BLaER1 treated with 17β-estradiol and CSF1 and Interleukin-3, amounts not matched to agents 10 nM and 100 nM (cell line): ENCODE data around the gene SLC26A2.

Experiments used
- H3K27ac ChIP-seq, 11 experiments: shearing (Covaris generic); formaldehyde crosslinking; 2 replicates each; pipeline ENCODE4 v1.8.1; 2022
- H3K27me3 ChIP-seq, 11 experiments: shearing (Covaris generic); formaldehyde crosslinking; 2 replicates each; pipeline ENCODE4 v1.8.1; 2022
- H3K36me3 ChIP-seq, 11 experiments: shearing (Covaris generic); formaldehyde crosslinking; 2 replicates each; pipeline ENCODE4 v1.8.1; 2022
- H3K4me1 ChIP-seq, 10 experiments: shearing (Covaris generic); formaldehyde crosslinking; 2 replicates each; pipeline ENCODE4 v1.8.1; 2022
- H3K4me2 ChIP-seq, 11 experiments: shearing (Covaris generic); formaldehyde crosslinking; 2 replicates each; pipeline ENCODE4 v1.8.1; 2022
- H3K4me3 ChIP-seq, 10 experiments: shearing (Covaris generic); formaldehyde crosslinking; 2 replicates each; pipeline ENCODE4 v1.8.1; 2022
- H3K9ac ChIP-seq, 11 experiments: shearing (Covaris generic); formaldehyde crosslinking; 2 replicates each; pipeline ENCODE4 v1.8.1; 2022
- H3K9me3 ChIP-seq, 11 experiments: shearing (Covaris generic); formaldehyde crosslinking; replicated peaks in 1 of 11; 2 replicates each; pipeline ENCODE4 v1.8.1; 2022
- H4K20me1 ChIP-seq, 11 experiments: shearing (Covaris generic); formaldehyde crosslinking; 2 replicates each; pipeline ENCODE4 v1.8.1; 2022
- Cebpa-rat ChIP-seq, 11 experiments: shearing (Covaris generic); IDR thresholded peaks; 2 replicates each; pipeline ENCODE4 v1.8.1; 2022

SLC26A2 gene

DNA sequence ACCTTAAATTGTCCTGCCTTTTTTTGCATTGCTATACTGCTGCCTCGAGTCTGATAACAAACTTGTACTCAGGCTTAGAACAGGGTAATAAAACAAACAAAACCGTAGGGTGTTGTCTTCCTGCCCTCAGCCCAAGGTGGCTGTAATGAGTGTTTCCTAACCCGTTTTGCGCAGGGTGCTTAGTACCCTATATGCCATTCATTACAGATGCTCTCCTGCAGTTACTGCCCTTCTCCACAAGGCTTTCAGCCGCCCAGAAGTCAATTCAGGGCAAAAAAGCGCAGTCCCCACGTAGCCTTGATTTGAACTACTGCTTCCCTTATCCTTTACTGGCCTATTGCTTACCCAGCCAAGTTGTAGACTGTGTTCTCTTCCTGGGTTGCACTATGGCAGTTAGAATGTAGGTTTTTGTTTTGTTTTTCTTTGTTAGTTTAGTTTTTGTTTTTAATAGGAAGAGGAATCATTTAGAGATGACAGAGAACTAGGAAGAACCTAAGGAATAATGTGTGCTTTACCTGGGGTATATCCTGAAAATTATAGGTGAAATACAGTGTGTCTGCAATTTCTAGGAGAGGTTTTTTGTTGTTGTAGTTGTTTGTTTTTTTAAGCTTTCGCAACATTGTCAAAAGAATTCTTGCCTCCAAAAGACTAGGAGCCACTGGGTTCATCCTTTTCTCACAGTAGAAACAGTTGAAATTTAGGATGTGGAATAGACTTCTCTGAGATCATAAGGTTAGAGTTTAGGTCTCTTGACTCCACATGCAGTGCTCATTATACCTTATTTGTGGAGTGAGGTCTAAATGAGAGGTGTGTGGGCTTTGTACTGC lies 41.3 kb downstream of the SLC26A2 start:
- peak overlapping the region; percentile 92 to 100 (median 98); a peak in 21 of 22 replicates for H3K27ac ChIP-seq

DNA sequence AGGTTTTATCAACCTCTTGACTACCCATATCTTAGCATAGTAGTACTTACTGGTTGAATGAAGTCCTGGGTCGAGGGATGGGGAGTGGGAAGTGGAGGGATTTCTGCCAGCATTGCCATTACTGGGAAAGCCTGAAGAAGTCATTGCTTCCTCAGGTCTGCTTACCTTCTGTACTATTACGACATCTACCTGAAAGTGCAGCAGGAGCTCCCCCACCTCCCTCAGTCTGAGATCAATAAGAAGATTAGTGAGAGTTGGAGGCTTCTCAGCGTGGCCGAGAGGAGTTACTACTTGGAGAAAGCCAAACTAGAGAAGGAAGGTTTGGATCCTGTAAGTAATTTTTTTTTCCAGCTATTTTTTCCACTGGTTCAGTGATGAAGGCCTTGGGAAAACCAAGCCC lies 45.8 kb downstream of the SLC26A2 start:
- H4K20me1 ChIP-seq = peaks cover 40 to 100% (median 94%) of the 10 kb centered on the region in 11 experiments; a peak in 21 of 22 replicates
- H3K4me2 ChIP-seq = peak overlapping the region in 2 of 11 experiments; percentile 23 to 29; a peak in 3 of 22 replicates
- peaks cover 14 to 45% (median 23%) of the 10 kb centered on the region in 10 experiments for H3K4me1 ChIP-seq
- no peak overlapping the region for H3K9ac ChIP-seq
- peaks cover 76 to 92% (median 87%) of the 10 kb centered on the region in 11 experiments for H3K36me3 ChIP-seq
- H3K27ac ChIP-seq = no peak overlapping the region
- peak in 2 of 11 experiments; percentile 21 to 59; a peak in 1 of 22 replicates for TF ChIP-seq Cebpa-rat (IDR thresholded peaks at IDR 0.05)
- H3K4me3 ChIP-seq = no peak overlapping the region
- no peaks in the 10 kb centered on the region for H3K27me3 ChIP-seq
- no peaks in the 10 kb centered on the region for H3K9me3 ChIP-seq

More for the DNA sequence above, 41.3 kb downstream of the SLC26A2 start:
- Histone ChIP-seq H3K27me3 (no peaks in the 10 kb centered on the region), H3K9ac (peak overlapping the region; percentile 93 to 100 (median 98)), H3K4me3 (peak overlapping the region; percentile 89 to 99 (median 93)), H3K9me3 (no peaks in the 10 kb centered on the region), H3K4me1 (peaks cover 24 to 50% (median 28%) of the 10 kb centered on the region in 10 experiments), H3K4me2 (peak overlapping the region; percentile 77 to 97 (median 90)), H4K20me1 (peaks cover 40 to 59% (median 51%) of the 10 kb centered on the region in 11 experiments; a peak in 20 of 22 replicates), H3K36me3 (peaks cover 36 to 48% (median 43%) of the 10 kb centered on the region in 11 experiments)
- TF ChIP-seq Cebpa-rat (IDR thresholded peaks at IDR 0.05) = no peak

DNA sequence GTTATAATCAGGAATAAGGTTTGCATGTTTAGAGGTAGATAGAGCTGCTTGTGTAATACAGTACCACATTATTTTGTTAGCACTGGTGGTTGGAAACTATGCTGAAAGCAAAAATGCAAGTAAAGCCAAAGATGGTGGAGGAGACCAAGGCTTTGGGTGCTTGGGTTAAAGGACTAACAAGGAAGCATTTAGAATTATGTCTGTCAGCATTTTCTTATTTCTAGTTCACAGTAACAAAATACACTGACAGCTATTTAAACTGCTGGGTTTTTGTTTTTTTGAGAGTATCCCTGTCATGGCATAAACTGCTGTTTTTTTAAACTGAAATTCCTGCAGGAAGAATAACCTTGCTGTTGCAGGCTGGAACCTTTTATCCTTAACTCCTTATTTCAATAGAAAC lies 46.5 kb downstream of the SLC26A2 start:
- peaks cover 84 to 99% (median 94%) of the 10 kb centered on the region in 11 experiments for H3K36me3 ChIP-seq
- no peaks in the 10 kb centered on the region for H3K27me3 ChIP-seq
- no peak for TF ChIP-seq Cebpa-rat (IDR thresholded peaks at IDR 0.05)

DNA sequence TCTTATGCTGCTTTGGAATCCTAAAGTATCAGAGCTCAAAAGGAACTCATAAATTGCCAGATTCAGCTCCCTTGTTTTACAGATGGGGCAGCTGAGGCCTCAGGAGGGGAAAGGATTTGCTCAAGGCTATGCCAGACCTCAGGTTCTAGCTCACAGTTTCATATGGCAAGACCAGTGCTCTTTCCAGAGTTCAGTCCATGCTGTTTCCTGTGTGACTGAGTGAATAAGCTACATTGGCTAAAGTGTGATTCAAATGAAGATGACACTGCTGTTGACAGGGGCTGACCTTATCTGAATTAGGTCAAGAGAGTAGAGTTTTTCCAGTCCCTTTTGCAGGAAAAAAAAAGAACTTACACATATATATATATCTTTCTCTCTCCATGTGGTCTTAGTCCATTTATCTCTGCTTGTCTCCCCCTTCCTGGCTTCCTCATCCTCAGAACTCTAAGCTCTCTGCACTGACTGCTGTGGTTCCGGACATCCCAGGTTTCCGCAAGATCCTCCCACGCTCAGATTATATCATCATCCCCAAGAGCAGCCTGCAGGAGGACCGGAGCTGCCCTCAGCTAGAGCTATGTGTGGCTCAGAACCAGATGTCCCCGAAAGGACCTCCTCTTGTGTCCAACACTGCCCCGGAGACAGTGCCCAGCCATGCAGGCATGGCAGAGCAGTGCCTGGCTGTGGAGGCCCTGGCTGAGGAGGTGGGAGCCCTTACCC lies 49.3 kb downstream of the SLC26A2 start:
- Histone ChIP-seq H3K27me3 (no peaks in the 10 kb centered on the region), H3K9ac (no peak overlapping the region), H3K36me3 (peaks cover 95 to 100% (median 100%) of the 10 kb centered on the region in 11 experiments), H3K4me2 (no peak overlapping the region), H4K20me1 (peaks cover 5 to 85% (median 68%) of the 10 kb centered on the region in 11 experiments; a peak in 19 of 22 replicates), H3K9me3 (peaks cover 11 to 19% (median 13%) of the 10 kb centered on the region in 11 experiments), H3K27ac (no peak overlapping the region), H3K4me1 (peaks cover 0 to 18% (median 6%) of the 10 kb centered on the region in 10 experiments; a peak in 11 of 20 replicates), H3K4me3 (no peak overlapping the region)
- TF ChIP-seq Cebpa-rat (IDR thresholded peaks at IDR 0.05) = no peak

More for the DNA sequence above, 46.5 kb downstream of the SLC26A2 start:
- Histone ChIP-seq H3K27ac (no peak overlapping the region), H3K4me2 (peak overlapping the region in 5 of 11 experiments; percentile 14 to 29 (median 23); a peak in 3 of 22 replicates), H3K4me3 (no peak overlapping the region), H3K4me1 (peaks cover 13 to 44% (median 21%) of the 10 kb centered on the region in 10 experiments), H4K20me1 (peaks cover 33 to 99% (median 96%) of the 10 kb centered on the region in 11 experiments; a peak in 21 of 22 replicates), H3K9ac (no peak overlapping the region), H3K9me3 (no peaks in the 10 kb centered on the region)

DNA sequence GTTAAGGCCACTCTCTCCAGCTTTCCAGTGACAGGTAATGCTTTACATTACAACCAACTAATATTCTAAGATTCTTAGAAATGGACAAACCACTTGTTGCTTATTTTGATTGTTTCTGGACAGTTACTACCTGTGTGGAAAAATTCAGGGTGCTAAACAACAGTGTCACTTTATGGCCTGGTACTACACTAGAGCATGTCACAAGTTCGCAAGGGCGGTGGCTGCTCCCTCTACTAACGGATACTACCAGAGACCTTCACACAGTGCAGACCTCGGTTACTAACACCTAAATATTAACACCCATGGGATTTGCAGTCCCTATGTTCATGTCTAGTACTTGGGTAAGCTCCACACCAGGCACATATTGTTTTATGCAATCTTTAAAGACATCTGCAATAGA lies 53.4 kb downstream of the SLC26A2 start:
- Histone ChIP-seq H3K4me2 (no peak overlapping the region), H3K36me3 (peaks cover 98 to 100% (median 100%) of the 10 kb centered on the region in 11 experiments), H4K20me1 (peaks cover 4 to 75% (median 30%) of the 10 kb centered on the region in 11 experiments; a peak in 19 of 22 replicates), H3K4me1 (peaks cover 0 to 7% (median 0%) of the 10 kb centered on the region in 10 experiments; a peak in 1 of 20 replicates), H3K9ac (no peak overlapping the region), H3K27ac (no peak overlapping the region), H3K9me3 (peaks cover 28 to 37% (median 31%) of the 10 kb centered on the region in 11 experiments), H3K4me3 (peak overlapping the region in 1 of 10 experiments; percentile 5; a peak in 1 of 20 replicates), H3K27me3 (no peaks in the 10 kb centered on the region)
- no peak for TF ChIP-seq Cebpa-rat (IDR thresholded peaks at IDR 0.05)

DNA sequence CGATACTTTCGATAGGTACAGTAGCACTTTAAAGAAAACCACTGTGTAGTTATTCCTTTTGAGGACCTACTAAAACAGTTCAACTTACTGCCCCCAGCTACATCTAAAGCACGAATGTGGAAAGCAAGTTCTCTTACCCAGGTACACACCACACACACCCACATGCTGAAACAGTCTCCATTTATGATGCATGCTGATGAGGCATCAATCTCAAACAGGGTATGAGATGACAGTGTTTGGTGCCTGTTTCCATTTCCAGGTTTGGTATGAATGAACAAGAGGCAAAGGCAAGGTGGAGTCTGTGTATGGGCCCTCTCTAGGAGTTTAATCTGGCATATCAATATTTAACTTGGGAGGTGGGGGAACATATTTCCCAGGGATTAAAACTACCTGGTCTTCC lies 53.9 kb downstream of the SLC26A2 start:
- H3K4me2 ChIP-seq = no peak overlapping the region
- H3K27me3 ChIP-seq = no peaks in the 10 kb centered on the region
- peaks cover 98 to 100% (median 100%) of the 10 kb centered on the region in 11 experiments for H3K36me3 ChIP-seq

DNA sequence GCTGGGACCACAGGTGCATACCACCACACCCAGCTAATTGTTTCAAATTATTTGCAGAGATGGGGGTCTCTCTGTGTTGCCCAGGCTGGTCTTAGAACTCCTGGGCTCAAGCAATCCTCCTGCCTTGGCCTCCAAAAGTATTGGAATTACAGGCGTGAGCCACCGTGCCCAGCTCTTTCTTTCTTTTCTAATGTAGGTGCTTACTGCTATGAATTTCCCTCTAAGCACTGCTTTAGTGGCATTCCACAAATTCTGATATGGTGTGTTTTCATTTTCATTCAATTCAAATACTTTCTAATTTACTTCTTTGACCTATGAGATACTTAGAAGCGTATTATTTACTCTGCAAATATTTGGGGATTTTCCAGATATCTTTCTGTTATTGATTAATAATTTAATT lies 54.9 kb downstream of the SLC26A2 start:
- no peak overlapping the region for H3K4me2 ChIP-seq
- peaks cover 0 to 13% (median 0%) of the 10 kb centered on the region in 10 experiments; a peak in 6 of 20 replicates for H3K4me1 ChIP-seq
- no peak overlapping the region for H3K9ac ChIP-seq
- TF ChIP-seq Cebpa-rat (IDR thresholded peaks at IDR 0.05) = no peak
- H3K27ac ChIP-seq = no peak overlapping the region
- no peaks in the 10 kb centered on the region for H3K27me3 ChIP-seq
- H3K4me3 ChIP-seq = peak overlapping the region in 3 of 10 experiments; percentile 6 to 38 (median 38); a peak in 4 of 20 replicates
- H4K20me1 ChIP-seq = peaks cover 4 to 70% (median 19%) of the 10 kb centered on the region in 11 experiments; a peak in 17 of 22 replicates
- peaks cover 28 to 37% (median 31%) of the 10 kb centered on the region in 11 experiments for H3K9me3 ChIP-seq
- peaks cover 98 to 100% (median 100%) of the 10 kb centered on the region in 11 experiments for H3K36me3 ChIP-seq

More for the DNA sequence above, 53.9 kb downstream of the SLC26A2 start:
- no peak overlapping the region for H3K9ac ChIP-seq
- H3K4me3 ChIP-seq = peak overlapping the region in 2 of 10 experiments; percentile 38; a peak in 1 of 20 replicates
- peaks cover 28 to 37% (median 31%) of the 10 kb centered on the region in 11 experiments for H3K9me3 ChIP-seq
- H3K27ac ChIP-seq = no peak overlapping the region
- peaks cover 0 to 7% (median 0%) of the 10 kb centered on the region in 10 experiments; a peak in 1 of 20 replicates for H3K4me1 ChIP-seq
- no peak for TF ChIP-seq Cebpa-rat (IDR thresholded peaks at IDR 0.05)
- peaks cover 4 to 74% (median 28%) of the 10 kb centered on the region in 11 experiments; a peak in 19 of 22 replicates for H4K20me1 ChIP-seq

DNA sequence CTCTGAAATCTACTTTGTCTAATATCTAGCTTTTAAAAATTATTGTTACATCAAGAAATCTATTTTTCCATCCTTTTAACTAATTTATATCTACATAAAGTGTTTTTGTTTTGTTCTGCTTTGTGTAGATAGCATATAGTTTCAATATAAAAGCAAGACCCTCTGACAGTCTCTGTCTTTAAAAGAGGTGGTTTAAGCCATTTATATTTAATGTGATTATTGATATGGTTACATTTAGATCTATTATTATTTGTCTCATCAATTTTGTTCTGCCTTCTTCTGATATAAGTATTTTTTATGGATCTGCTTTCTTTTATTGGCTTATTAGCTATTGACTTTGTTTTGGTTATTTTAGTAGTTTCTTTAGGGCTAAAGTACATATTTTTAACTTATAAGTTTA lies 56.0 kb downstream of the SLC26A2 start:
- Histone ChIP-seq H4K20me1 (peaks cover under 1 to 71% (median 9%) of the 10 kb centered on the region in 11 experiments; a peak in 12 of 22 replicates), H3K4me2 (no peak overlapping the region), H3K27ac (no peak overlapping the region)

More for the DNA sequence above, 56.0 kb downstream of the SLC26A2 start:
- no peak overlapping the region for H3K4me3 ChIP-seq
- peaks cover under 1 to 24% (median 9%) of the 10 kb centered on the region in 10 experiments; a peak in 17 of 20 replicates for H3K4me1 ChIP-seq
- H3K27me3 ChIP-seq = no peaks in the 10 kb centered on the region
- no peak overlapping the region for H3K9ac ChIP-seq
- H3K36me3 ChIP-seq = peaks cover 98 to 100% (median 100%) of the 10 kb centered on the region in 11 experiments
- peaks cover 28 to 37% (median 31%) of the 10 kb centered on the region in 11 experiments for H3K9me3 ChIP-seq
- TF ChIP-seq Cebpa-rat (IDR thresholded peaks at IDR 0.05) = no peak
